ENCODE measurements around the gene MLYCD.

Gene MLYCD

DNA sequence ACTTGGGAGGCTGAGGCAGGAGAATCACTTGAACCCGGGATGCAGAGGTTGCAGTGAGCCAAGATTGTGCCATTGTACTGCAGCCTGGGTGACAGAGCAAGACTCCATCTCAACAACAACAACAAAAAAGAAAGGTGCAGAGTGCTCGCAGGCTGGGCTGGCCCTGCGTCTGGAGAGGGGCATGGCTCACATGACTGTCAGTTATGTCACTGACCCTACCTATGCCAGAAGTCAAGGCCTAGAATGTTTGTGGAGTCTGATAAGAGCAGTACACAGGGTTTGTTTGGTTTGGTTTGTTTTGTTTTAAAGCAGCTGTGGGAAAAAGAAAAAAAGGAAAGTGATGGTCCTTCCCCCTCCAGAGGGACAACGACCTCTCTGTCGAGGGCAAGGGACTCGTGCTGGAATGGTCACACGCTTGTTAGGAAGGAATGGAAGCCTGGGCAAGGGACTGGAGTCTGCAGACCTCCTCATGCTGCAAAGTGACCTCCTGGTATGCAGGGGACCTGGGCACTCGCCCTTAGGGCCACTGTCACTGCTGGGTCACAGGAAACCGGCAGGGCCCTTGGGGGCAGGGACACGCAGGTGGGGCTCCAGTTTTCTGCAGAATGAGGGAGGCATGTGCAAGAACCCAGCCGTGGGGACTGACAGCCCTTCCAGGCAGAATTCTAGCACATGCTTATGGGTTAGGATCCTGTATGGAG is 44.0 kb downstream of the MLYCD start:
- H3K4me3 ChIP-seq (ENCODE audit: control insufficient read depth, low read depth, low read length), result no peak overlapping the region
- no peak for DNase-seq (ENCODE audit: low read depth)
- TF ChIP-seq, protein P1, sequence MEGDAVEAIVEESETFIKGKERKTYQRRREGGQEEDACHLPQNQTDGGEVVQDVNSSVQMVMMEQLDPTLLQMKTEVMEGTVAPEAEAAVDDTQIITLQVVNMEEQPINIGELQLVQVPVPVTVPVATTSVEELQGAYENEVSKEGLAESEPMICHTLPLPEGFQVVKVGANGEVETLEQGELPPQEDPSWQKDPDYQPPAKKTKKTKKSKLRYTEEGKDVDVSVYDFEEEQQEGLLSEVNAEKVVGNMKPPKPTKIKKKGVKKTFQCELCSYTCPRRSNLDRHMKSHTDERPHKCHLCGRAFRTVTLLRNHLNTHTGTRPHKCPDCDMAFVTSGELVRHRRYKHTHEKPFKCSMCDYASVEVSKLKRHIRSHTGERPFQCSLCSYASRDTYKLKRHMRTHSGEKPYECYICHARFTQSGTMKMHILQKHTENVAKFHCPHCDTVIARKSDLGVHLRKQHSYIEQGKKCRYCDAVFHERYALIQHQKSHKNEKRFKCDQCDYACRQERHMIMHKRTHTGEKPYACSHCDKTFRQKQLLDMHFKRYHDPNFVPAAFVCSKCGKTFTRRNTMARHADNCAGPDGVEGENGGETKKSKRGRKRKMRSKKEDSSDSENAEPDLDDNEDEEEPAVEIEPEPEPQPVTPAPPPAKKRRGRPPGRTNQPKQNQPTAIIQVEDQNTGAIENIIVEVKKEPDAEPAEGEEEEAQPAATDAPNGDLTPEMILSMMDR (conservative IDR thresholded peaks at IDR 0.05; ENCODE audit: control insufficient read depth, insufficient read depth, low read depth, low read length), result no peak

DNA sequence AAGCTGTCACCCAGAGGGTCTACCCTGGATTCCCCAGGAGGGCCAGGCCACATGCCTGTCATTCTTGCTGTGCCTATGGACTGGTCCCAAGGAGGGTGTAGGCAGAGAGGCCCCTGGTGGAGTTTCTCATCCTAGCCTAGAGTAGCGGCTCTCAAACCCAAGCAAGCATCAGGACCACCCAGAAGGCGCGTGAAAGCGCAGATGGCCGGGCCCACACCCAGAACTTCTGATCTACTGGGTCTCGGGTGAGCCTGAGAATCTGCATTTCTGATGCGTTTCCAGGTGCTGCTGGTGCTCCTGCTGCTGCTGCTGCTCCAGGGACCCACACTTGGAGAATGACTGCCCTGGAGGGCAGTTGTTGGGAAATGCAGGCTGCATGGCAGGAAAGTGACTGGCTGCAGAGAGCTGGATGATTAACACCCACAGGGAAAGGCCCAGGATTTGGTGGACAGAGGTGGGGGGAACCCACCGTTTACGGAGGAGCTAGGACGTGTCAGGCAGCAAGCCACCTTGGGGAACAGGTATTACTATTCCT is 44.7 kb downstream of the MLYCD start:
- H3K4me3 ChIP-seq (ENCODE audit: control insufficient read depth, low read depth, low read length), result no peak overlapping the region
- TF ChIP-seq, protein P1 (conservative IDR thresholded peaks at IDR 0.05; ENCODE audit: control insufficient read depth, insufficient read depth, low read depth, low read length), result no peak
- no peak for DNase-seq (ENCODE audit: low read depth)

DNA sequence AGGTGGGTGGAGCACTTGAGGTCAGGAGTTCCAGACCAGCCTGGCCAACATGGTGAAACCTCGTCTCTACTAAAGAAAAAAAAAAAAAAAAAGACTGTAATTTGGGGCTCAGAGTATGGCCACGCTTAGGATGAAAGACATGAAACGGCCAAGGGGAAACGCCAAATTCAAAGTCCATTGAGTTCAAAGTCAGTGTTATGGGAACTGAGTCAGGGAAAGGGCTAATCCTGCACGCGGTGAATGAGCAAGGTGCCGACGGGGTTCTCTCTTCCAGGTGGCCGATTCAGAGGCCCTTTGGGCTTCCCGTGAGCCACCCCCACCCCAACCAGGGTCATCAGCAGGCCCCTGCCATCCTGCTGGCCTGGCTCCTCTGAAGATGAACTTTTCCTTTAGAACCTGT is 46.7 kb downstream of the MLYCD start:
- TF ChIP-seq, protein P1 (conservative IDR thresholded peaks at IDR 0.05; ENCODE audit: control insufficient read depth, insufficient read depth, low read depth, low read length), result no peak
- DNase-seq (ENCODE audit: low read depth), result no peak
- no peak overlapping the region for H3K4me3 ChIP-seq (ENCODE audit: control insufficient read depth, low read depth, low read length)

DNA sequence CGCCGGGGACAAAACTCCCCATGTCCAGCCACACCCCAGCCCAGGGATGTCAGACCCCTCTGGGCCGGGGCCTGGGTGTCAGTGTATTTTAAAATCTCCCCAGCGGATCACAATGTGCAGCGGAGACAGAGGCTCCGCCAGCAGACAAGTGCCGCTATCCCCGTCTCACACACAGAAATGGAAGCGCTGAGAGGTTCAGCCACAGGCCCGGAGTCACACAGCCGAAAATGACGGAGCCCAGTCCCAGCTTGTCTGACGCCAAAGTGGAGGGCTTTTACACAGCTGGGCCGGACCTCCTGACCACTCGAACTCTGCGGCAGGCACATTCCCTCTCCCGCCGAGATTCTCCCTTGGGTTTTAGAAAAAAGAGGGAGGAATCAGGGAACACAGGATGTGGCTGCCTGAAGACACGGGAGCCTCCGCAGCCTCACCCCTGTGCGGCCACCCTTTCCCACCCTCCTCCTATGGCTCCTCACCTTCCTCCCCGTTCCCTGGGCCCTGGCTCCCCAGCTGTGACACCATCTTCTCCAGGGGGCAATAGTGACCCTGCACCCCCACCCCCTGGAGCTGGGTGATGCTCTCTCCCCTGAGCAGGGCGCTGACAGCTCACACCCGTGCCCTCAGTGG is 47.4 kb downstream of the MLYCD start:
- no peak overlapping the region for H3K4me3 ChIP-seq (ENCODE audit: control insufficient read depth, low read depth, low read length)
- TF ChIP-seq, protein P1 (conservative IDR thresholded peaks at IDR 0.05; ENCODE audit: control insufficient read depth, insufficient read depth, low read depth, low read length), result no peak
- DNase-seq (ENCODE audit: low read depth), result no peak

DNA sequence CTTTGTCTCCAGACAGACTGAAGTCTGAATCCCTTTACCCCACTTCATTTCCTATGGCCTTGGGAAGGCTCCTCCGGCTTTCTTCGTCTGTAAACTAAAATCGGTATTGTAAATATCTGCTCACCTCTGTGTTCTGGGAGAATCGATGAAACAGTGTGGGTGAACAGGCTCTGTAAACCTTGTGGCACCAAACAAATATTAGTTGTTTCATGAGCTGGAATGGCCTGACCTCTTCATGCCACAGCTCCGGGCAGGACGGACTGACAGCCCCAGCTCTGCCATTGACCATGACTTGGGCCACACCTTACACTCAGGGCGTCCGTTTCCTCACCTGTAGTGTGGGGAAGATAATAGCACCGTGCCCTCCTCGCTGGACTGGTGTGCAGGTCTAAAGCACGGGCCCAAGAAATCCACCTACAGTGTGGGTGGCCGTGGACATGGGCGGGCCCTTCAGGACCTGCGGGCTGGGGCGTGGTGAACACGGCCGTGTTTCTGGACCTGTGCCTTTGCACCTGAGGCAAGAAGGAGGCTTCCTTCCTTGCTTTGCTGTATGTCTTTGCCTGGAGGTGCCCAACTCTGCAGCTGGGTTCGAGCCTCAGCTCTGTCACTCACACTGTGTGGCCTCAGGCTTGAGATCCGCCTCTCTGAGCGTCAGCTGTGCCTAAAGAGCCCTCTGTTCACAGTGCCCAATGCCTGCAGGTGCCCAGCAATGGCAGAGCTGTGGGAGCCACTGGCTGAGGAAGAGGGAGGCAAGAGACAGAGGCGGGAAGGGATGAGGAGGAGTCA is 48.1 kb downstream of the MLYCD start:
- TF ChIP-seq, protein P1 (conservative IDR thresholded peaks at IDR 0.05; ENCODE audit: control insufficient read depth, insufficient read depth, low read depth, low read length), result no peak

DNA sequence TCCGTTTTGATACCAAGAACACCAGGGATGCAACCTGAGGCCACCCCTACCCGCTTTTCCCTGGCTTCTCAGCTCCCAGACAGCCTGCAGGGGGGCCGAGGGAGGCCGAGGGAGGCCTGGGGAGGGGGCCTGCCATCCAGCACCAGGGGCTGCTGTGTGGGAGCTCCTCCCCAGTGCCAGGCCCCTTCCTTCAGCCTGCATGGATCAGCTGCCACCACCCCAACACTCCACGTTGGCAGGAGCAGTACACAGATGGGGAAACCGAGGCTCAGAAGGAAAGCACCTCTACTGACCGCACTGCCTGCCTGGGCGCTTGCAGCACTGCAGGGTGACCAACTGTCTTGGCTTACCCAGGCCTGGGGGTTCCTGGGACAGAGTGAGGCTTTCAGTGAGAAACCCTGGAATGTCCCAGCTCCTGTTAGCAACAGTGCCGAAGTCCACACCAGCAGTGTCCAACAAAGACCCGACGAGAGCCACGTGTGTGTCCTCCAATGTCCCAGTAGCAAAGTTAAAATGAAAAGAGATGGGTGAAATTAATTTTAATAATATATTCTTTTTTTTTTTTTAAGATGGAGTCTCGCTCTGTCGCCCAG is 48.8 kb downstream of the MLYCD start:
- no peak for DNase-seq (ENCODE audit: low read depth)
- TF ChIP-seq, protein P1 (conservative IDR thresholded peaks at IDR 0.05; ENCODE audit: control insufficient read depth, insufficient read depth, low read depth, low read length), result no peak
- no peak overlapping the region for H3K4me3 ChIP-seq (ENCODE audit: control insufficient read depth, low read depth, low read length)

More for the DNA sequence above, 48.1 kb downstream of the MLYCD start:
- DNase-seq (ENCODE audit: low read depth), result no peak
- H3K4me3 ChIP-seq (ENCODE audit: control insufficient read depth, low read depth, low read length), result no peak overlapping the region

Data from fibroblast of mammary gland (primary cell).